ENCODE measurements around the gene PIGH. TPM values are rescaled to one million over a fixed set of nuclear protein-coding genes. Genes with fewer than 3 reads are reported as not detected.

Gene PIGH
- total and polyA plus RNA-seq, 2 of the 13 experiments (the other 11 are each of a cell fraction or from before 2014, with no cell fraction given) = 30.0 to 43.5 TPM

GRCh38 chr14:67599698-67600561 is at the start of gene PIGH (continued):
- TF ChIP-seq ZUFSP (CRISPR knock-in tag; IDR thresholded peaks at IDR 0.05; ENCODE audit: borderline replicate concordance) = no peak
- peak; percentile 55; the same call in 1 of the 3 replicates for TF ChIP-seq MXI1 (IDR thresholded peaks at IDR 0.05; ENCODE audit: borderline replicate concordance, low read depth, low read length)
- no peak for TF ChIP-seq RARG (CRISPR knock-in tag; IDR thresholded peaks at IDR 0.05; ENCODE audit: low read depth)
- TF ChIP-seq PHB2 (IDR thresholded peaks at IDR 0.05; ENCODE audit: partially characterized antibody) = no peak
- TF ChIP-seq, protein P1, sequence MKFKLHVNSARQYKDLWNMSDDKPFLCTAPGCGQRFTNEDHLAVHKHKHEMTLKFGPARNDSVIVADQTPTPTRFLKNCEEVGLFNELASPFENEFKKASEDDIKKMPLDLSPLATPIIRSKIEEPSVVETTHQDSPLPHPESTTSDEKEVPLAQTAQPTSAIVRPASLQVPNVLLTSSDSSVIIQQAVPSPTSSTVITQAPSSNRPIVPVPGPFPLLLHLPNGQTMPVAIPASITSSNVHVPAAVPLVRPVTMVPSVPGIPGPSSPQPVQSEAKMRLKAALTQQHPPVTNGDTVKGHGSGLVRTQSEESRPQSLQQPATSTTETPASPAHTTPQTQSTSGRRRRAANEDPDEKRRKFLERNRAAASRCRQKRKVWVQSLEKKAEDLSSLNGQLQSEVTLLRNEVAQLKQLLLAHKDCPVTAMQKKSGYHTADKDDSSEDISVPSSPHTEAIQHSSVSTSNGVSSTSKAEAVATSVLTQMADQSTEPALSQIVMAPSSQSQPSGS (CRISPR knock-in tag; IDR thresholded peaks at IDR 0.05) = peak; percentile 29; the same call in 1 of the 2 replicates
- TF ChIP-seq MBD4 (IDR thresholded peaks at IDR 0.05; ENCODE audit: borderline replicate concordance, low read length) = no peak
- TF ChIP-seq HIC2 (CRISPR knock-in tag; IDR thresholded peaks at IDR 0.05; ENCODE audit: low read depth) = no peak
- no peak for TF ChIP-seq ARNT (IDR thresholded peaks at IDR 0.05)
- TF ChIP-seq, protein P2, sequence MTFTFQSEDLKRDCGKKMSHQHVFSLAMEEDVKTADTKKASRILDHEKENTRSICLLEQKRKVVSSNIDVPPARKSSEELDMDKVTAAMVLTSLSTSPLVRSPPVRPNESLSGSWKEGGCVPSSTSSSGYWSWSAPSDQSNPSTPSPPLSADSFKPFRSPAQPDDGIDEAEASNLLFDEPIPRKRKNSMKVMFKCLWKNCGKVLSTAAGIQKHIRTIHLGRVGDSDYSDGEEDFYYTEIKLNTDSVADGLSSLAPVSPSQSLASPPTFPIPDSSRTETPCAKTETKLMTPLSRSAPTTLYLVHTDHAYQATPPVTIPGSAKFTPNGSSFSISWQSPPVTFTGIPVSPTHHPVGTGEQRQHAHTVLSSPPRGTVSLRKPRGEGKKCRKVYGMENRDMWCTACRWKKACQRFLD (CRISPR knock-in tag; IDR thresholded peaks at IDR 0.05; ENCODE audit: borderline replicate concordance) = peak; percentile 78; the same call in 1 of the 2 replicates
- no peak for TF ChIP-seq NFKB2 (CRISPR knock-in tag; IDR thresholded peaks at IDR 0.05; ENCODE audit: borderline replicate concordance)
- TF ChIP-seq ONECUT2 (CRISPR knock-in tag; IDR thresholded peaks at IDR 0.05) = no peak
- peak; percentile 75 for TF ChIP-seq ERF (CRISPR knock-in tag; IDR thresholded peaks at IDR 0.05)
- TF ChIP-seq DDIT3 (CRISPR knock-in tag; IDR thresholded peaks at IDR 0.05) = no peak
- no peak for TF ChIP-seq SMAD9 (CRISPR knock-in tag; IDR thresholded peaks at IDR 0.05)
- 0 out of 2 replicates have a peak, but pooled peaks have one; percentile 25 for TF ChIP-seq ZNF274 (CRISPR knock-in tag; IDR thresholded peaks at IDR 0.05)
- TF ChIP-seq FOXP1 (IDR thresholded peaks at IDR 0.05) = no peak
- TF ChIP-seq FOXP1 (CRISPR knock-in tag; IDR thresholded peaks at IDR 0.05) = no peak
- TF ChIP-seq SRSF1 (optimal IDR thresholded peaks at IDR 0.05; ENCODE audit: low read depth, low read length) = no peak
- no peak for TF ChIP-seq ZNF644 (CRISPR knock-in tag; IDR thresholded peaks at IDR 0.05; ENCODE audit: low read depth)
- TF ChIP-seq ZNF776 (CRISPR knock-in tag; IDR thresholded peaks at IDR 0.05) = peak; percentile 34; the same call in 1 of the 2 replicates
- no peak for TF ChIP-seq ZNF773 (CRISPR knock-in tag; IDR thresholded peaks at IDR 0.05; ENCODE audit: borderline replicate concordance)
- TF ChIP-seq MXD1 (CRISPR knock-in tag; IDR thresholded peaks at IDR 0.05) = peak; percentile 66
- 0 out of 2 replicates have a peak, but pooled peaks have one; percentile 70 for TF ChIP-seq ZNF546 (CRISPR knock-in tag; conservative IDR thresholded peaks at IDR 0.05)
- no peak for TF ChIP-seq TCF12 (IDR thresholded peaks at IDR 0.05)
- no peak for TF ChIP-seq TCF12 (CRISPR knock-in tag; IDR thresholded peaks at IDR 0.05)

All from HepG2 (cell line).